DOHH2 (cell line): ENCODE results near the gene FRRS1L.

Experiments
- H3F3A ChIP-seq: fragments of 200-600 bp; sonication (generic), shearing (Covaris generic); 2 replicates; pipeline ENCODE4 v1.6.0; 2016; ENCODE audit warnings: antibody characterized with exemption, mild to moderate bottlenecking; ENCODE audit not compliant: control insufficient read depth, insufficient read depth
- H3K27ac ChIP-seq: fragments of 200-600 bp; sonication (generic); 2 replicates; pipeline ENCODE4 v1.5.1; 2014; ENCODE audit warnings: low read depth, mild to moderate bottlenecking, low read length, moderate library complexity
- H3K27me3 ChIP-seq: fragments of 200-600 bp; sonication (generic); 2 replicates; pipeline ENCODE4 v1.6.1; 2014; ENCODE audit warnings: mild to moderate bottlenecking, low read length, mixed read lengths; ENCODE audit not compliant: control insufficient read depth
- H3K36me3 ChIP-seq: fragments of 200-600 bp; sonication (generic); 2 replicates; pipeline ENCODE4 v1.6.1; 2014; ENCODE audit warnings: mild to moderate bottlenecking, low read length, moderate library complexity, mixed read lengths; ENCODE audit not compliant: control insufficient read depth
- H3K4me1 ChIP-seq: fragments of 200-600 bp; sonication (generic); 2 replicates; pipeline ENCODE4 v1.6.1; 2014; ENCODE audit warnings: mild to moderate bottlenecking, low read length, mixed read lengths; ENCODE audit not compliant: control insufficient read depth
- H3K4me2 ChIP-seq: fragments of 200-600 bp; sonication (generic); 2 replicates; pipeline ENCODE4 v1.6.0; 2014; ENCODE audit warnings: mild to moderate bottlenecking, low read length, moderate library complexity
- H3K4me3 ChIP-seq: fragments of 200-600 bp; sonication (generic); 2 replicates; pipeline ENCODE4 v1.5.1; 2014; ENCODE audit warnings: mild to moderate bottlenecking, low read length, mixed read lengths
- H3K79me2 ChIP-seq: fragments of 200-600 bp; sonication (generic); 2 replicates; pipeline ENCODE4 v1.6.1; 2014; ENCODE audit warnings: mild to moderate bottlenecking, low read length, mixed read lengths; ENCODE audit not compliant: control insufficient read depth
- H3K9me2 ChIP-seq: fragments of 200-600 bp; sonication (generic); replicated peaks from 2 replicates; pipeline ENCODE4 v1.6.1; 2014; ENCODE audit warnings: mild to moderate bottlenecking, low read length, mixed read lengths; ENCODE audit not compliant: control insufficient read depth
- H3K9me3 ChIP-seq: fragments of 200-600 bp; sonication (generic); 2 replicates; pipeline ENCODE4 v1.6.1; 2014; ENCODE audit warnings: antibody characterized with exemption, low read length, mixed read lengths; ENCODE audit not compliant: control insufficient read depth, insufficient read depth
- H4K20me1 ChIP-seq: fragments of 200-600 bp; sonication (generic); 2 replicates; pipeline ENCODE4 v1.6.0; 2014; ENCODE audit warnings: low read depth, mild to moderate bottlenecking, antibody characterized with exemption, low read length, moderate library complexity; ENCODE audit not compliant: control insufficient read depth, insufficient read depth
- CTCF ChIP-seq: fragments of 200-600 bp; sonication (generic); IDR thresholded peaks from one replicate; pipeline ENCODE4 v1.5.1; 2014; ENCODE audit warnings: antibody characterized with exemption, mild to moderate bottlenecking, low read depth, low read length; ENCODE audit not compliant: poor library complexity, severe bottlenecking
- EZH2phosphoT487 ChIP-seq: fragments of 200-600 bp; sonication (generic); IDR thresholded peaks from 2 replicates; pipeline ENCODE4 v1.6.1; 2017; ENCODE audit warnings: borderline replicate concordance, mild to moderate bottlenecking, antibody characterized with exemption, low read length, moderate library complexity, mixed read lengths

Gene FRRS1L

GRCh38 chr9:109095321-109095720, 71.7 kb downstream of the FRRS1L start:
- TF ChIP-seq EZH2phosphoT487 (no peak), CTCF (no peak)
- Histone ChIP-seq H3K4me3 (no peak overlapping the region), H3K9me3 (no peaks in the 10 kb centered on the region), H3K79me2 (peaks cover 74% of the 10 kb centered on the region), H3F3A (no peaks in the 10 kb centered on the region), H3K27ac (no peak overlapping the region), H3K9me2 (no peaks in the 10 kb centered on the region), H4K20me1 (peaks cover 5% of the 10 kb centered on the region; the same call in 1 of the 2 replicates), H3K4me2 (no peak overlapping the region), H3K4me1 (no peaks in the 10 kb centered on the region), H3K36me3 (peaks cover 81% of the 10 kb centered on the region), H3K27me3 (no peaks in the 10 kb centered on the region)

GRCh38 chr9:109094268-109094667, 72.8 kb downstream of the FRRS1L start:
- Histone ChIP-seq H4K20me1 (peaks cover 5% of the 10 kb centered on the region), H3K9me2 (no peaks in the 10 kb centered on the region), H3K4me3 (no peak overlapping the region), H3K4me1 (no peaks in the 10 kb centered on the region), H3F3A (no peaks in the 10 kb centered on the region), H3K27me3 (no peaks in the 10 kb centered on the region), H3K4me2 (no peak overlapping the region), H3K9me3 (no peaks in the 10 kb centered on the region), H3K79me2 (peaks cover 65% of the 10 kb centered on the region), H3K27ac (no peak overlapping the region), H3K36me3 (peaks cover 82% of the 10 kb centered on the region)
- TF ChIP-seq CTCF = no peak
- no peak for TF ChIP-seq EZH2phosphoT487

- no peaks in the 10 kb centered on the region for H3F3A ChIP-seq
- no peaks in the 10 kb centered on the region for H3K9me2 ChIP-seq
- no peaks in the 10 kb centered on the region; the same call in 1 of the 2 replicates for H4K20me1 ChIP-seq
- peaks cover 50% of the 10 kb centered on the region for H3K79me2 ChIP-seq
- H3K36me3 ChIP-seq = peaks cover 83% of the 10 kb centered on the region
- no peaks in the 10 kb centered on the region for H3K9me3 ChIP-seq
- H3K4me3 ChIP-seq = no peak overlapping the region
- TF ChIP-seq EZH2phosphoT487 = no peak
- H3K4me1 ChIP-seq = no peaks in the 10 kb centered on the region
- no peaks in the 10 kb centered on the region for H3K27me3 ChIP-seq
- H3K27ac ChIP-seq = no peak overlapping the region
- no peak overlapping the region for H3K4me2 ChIP-seq
Measured at GRCh38 chr9:109092587-109092986, 74.5 kb downstream of the FRRS1L start.

DNA sequence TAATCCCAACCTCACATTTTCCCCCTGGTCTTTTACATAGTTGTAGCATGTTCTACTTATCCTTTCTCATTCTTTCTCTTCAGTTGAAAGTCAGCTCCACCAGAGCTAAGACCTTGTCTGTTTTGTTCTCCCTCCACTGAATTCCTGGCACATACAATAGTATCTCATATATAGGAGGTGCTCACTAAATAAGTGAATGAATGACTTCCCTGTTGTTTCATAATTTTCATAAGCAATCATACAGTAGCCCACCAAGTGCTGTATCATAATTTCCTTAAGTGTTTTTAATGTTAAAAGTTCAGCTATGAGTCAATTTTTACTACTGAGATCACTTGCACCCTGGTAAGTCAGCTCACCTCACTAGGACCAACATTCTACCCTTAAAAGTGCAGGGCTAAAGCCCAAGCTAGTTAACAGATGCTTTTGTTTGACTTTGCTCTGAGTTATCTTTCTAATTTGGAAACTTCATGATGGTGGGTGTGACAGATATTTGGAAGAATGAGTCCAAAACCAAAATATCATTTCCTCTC, 74.9 kb downstream of the FRRS1L start:
- Histone ChIP-seq H3K4me2 (no peak overlapping the region), H3F3A (no peaks in the 10 kb centered on the region), H3K36me3 (peaks cover 85% of the 10 kb centered on the region), H3K79me2 (peaks cover 46% of the 10 kb centered on the region), H4K20me1 (no peaks in the 10 kb centered on the region; the same call in 1 of the 2 replicates), H3K9me2 (no peaks in the 10 kb centered on the region), H3K9me3 (no peaks in the 10 kb centered on the region), H3K4me3 (no peak overlapping the region), H3K4me1 (no peaks in the 10 kb centered on the region), H3K27ac (no peak overlapping the region), H3K27me3 (no peaks in the 10 kb centered on the region)
- TF ChIP-seq EZH2phosphoT487 = no peak
- TF ChIP-seq CTCF = no peak
